Tibial nerve (tissue), 3 donors: ENCODE results near the gene CPNE8.

Source experiments
- CTCF ChIP-seq, 5 experiments: fragments of 200-600 bp in 3 of 5; fragments of 450-650 bp in 2 of 5; sonication (generic) in 3 of 5; IDR thresholded peaks; one replicate each; pipeline ENCODE4 v1.5.1; 2016 to 2019; ENCODE audit warnings: antibody characterized with exemption in 5 of 5, mild to moderate bottlenecking in 3 of 5, moderate library complexity in 2 of 5
- POLR2A ChIP-seq, 2 donors: fragments of 450-650 bp; IDR thresholded peaks; one replicate each; pipeline ENCODE4 v1.6.1; 2017; ENCODE audit warnings: antibody characterized with exemption in 2 of 2, mild to moderate bottlenecking in 2 of 2, moderate library complexity in 2 of 2

GRCh38 chr12:38664661-38665269, 240.6 kb downstream of the CPNE8 start:
- TF ChIP-seq CTCF (IDR thresholded peaks at IDR 0.05) (no peak), POLR2A (IDR thresholded peaks at IDR 0.05) (no peak)
